OCI-LY3 (cell line): ENCODE results near the gene GCAT.

ENCODE experiments used
- CTCF ChIP-seq: fragments of 200-600, 300-600 bp; sonication (generic); IDR thresholded peaks from 2 replicates; pipeline ENCODE4 v1.5.1; 2014; ENCODE audit warnings: antibody characterized with exemption, low read length, low read depth
- EZH2phosphoT487 ChIP-seq: fragments of 200-600 bp; shearing (Covaris generic); IDR thresholded peaks from 2 replicates; pipeline ENCODE4 v1.6.1; 2018; ENCODE audit warnings: antibody characterized with exemption, mixed run types, low read depth

- TF ChIP-seq CTCF: no peak
- no peak for TF ChIP-seq EZH2phosphoT487
Measured at GRCh38 chr22:37792494-37792893, 15.2 kb upstream of the GCAT start.
